ENCODE measurements around the gene CHST12.
"Not testable (repeated sequence)": the region's sequence is repeated elsewhere in the genome, so short reads cannot be mapped to it uniquely, and the experiment has no call there.

CHST12 gene

DNA sequence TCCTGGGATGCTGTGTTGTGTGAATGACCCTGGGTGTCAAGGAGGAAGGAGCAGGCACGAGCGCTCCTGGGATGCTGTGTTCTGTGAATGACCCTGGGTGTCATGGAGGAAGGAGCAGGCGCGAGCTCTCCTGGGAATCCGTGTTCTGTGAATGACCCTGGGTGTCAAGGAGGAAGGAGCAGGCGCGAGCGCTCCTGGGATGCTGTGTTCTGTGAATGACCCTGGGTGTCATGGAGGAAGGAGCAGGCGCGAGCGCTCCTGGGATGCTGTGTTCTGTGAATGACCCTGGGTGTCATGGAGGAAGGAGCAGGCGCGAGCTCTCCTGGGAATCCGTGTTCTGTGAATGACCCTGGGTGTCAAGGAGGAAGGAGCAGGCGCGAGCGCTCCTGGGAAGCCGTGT, 25.9 kb upstream of the CHST12 start:
- in situ Hi-C loops (cut with MboI; ENCODE audit: low sequenced_read_pairs), result not testable (repeated sequence)

DNA sequence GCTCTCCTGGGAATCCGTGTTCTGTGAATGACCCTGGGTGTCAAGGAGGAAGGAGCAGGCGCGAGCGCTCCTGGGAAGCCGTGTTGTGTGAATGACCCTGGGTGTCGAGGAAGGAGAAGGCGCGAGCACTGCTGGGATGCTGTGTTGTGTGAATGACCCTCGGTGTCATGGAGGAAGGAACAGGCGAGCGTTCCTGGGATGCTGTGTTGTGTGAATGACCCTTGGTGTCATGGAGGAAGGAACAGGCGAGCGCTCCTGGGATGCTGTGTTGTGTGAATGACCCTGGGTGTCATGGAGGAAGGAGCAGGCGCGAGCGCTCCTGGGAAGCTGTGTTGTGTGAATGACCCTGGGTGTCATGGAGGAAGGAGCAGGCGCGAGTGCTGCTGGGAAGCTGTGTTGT, 25.3 kb upstream of the CHST12 start:
- in situ Hi-C loops (cut with MboI; ENCODE audit: low sequenced_read_pairs), result not testable (repeated sequence)

DNA sequence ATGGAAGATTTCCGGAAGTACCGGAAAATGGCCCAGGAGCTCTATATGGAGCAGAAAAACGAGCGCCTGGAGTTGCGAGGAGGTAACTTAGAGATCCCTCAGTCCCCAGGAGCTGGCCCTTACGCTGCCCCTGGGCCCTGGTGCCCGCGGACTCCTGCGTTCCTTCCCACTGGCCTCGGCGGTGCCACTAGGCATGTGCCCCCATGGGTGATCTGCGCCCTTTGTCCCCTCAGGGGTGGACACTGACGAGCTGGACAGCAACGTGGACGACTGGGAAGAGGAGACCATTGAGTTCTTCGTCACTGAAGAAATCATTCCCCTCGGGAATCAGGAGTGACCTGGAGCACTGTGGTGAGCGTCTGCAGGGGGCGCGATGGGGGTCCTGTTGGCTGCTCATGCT, 24.2 kb upstream of the CHST12 start:
- in situ Hi-C loops (cut with MboI; ENCODE audit: low sequenced_read_pairs), result no loop called here

DNA sequence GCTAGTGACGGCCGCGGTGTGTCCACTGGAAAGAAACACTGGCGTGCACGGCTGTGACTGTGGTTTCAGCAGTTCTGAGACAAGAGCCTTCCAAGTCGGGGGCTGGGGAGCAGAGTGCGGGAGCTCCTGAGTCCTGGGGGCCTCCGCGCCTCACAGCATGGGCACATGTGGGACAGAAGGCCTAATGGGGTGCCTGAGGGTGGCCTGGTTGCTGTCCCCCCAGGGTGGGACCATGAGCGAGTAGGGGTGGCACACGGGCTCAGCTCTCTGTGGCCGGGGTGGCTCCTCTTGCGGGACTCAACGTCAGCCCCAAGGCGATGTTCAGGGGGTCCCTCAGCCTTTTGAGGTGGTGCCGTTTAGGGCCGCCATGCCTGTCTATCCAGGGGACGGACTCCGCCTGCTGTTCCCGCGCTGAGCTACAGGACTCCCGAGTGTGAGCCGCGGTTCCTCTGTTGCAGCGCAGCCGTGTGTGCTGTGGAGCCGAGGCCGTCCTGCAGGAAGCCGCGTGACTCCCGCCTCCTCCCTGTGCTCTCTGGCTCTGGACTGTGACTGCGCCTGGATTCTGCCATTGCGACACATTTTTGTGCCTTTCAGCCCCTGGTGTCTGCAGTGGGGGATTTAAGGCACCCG, 23.5 kb upstream of the CHST12 start:
- in situ Hi-C loops (cut with MboI; ENCODE audit: low sequenced_read_pairs), result no loop called here

DNA sequence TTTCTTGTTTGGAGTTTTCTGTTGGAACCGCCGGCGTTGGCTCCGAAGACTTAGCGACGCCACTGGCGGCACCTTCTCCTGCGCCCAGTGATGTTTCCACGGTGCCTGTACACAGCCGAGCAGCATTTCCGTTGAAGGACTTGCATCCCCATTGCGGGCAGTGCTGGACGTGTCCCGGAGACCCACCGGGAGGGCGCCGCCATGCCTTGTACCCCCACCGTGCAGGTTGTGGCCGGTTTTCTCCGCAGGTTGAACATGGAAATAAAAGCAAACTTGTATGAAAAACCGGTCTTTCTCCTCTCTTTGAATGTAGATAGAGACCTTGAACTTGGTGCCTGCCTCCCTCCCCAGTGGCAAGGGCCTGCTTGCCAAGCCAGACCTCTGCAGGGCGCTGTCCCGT, 22.9 kb upstream of the CHST12 start:
- in situ Hi-C loops (cut with MboI; ENCODE audit: low sequenced_read_pairs), result no loop called here

DNA sequence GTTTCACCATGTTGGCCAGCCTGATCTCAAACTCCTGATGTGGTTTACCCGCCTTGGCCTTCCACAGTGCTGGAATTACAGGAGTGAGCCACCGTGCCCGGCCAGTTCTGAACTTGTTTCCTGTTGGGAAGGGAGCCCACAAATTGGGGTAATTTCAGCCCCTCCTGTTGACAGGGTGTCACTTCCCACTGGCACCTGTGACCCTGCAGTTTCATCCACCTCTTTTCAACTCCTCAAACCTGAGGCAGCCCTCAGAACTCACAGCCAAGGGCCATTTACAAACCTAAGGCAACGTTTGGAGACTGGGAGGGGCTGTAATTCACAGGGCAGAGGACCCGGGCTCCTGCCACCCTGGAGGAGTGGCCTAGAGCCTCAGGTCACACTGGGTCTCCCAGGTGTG, 22.2 kb upstream of the CHST12 start:
- in situ Hi-C loops (cut with MboI; ENCODE audit: low sequenced_read_pairs), result no loop called here

- in situ Hi-C loops (cut with MboI; ENCODE audit: low sequenced_read_pairs), result no loop called here
These were observed 21.4 kb upstream of the CHST12 start for GRCh38 chr7:2381881-2382509.

DNA sequence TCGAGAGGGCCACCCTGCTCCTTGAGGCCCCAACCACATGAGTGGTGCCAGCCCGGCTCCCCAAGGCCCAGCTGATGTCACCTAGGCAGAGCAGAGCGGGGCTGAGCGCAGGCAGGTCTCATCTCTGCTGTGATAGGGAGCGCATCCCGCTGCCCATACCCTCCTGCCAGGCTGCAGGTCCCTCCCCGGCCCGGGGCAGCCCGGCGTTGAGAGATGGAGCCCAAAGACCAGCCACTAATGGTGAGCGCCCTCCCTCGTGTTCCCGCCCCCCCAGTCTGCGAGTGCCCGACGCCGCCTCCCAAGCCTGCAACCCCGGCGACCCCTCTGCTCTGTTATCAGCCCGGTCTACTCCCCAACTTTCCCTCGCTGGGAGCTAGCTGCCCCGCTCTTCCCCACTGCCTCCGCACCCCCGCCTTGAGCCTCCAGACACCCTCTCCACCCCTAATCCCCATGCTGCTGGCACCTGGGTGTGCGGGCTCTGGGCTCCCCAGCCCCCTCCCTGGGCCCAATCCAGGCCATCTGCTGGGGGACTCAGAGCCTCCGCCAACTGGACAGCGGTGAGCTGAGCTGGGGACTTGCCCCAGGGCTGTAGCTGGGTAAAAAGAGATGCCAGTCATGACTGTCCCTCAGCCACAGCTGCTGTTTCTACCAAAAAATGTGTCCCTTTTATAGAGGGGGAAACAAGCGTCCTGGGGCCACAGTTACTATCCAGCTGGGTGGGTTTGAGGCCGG, 19.7 kb upstream of the CHST12 start:
- in situ Hi-C loops (cut with MboI; ENCODE audit: low sequenced_read_pairs), result no loop called here

DNA sequence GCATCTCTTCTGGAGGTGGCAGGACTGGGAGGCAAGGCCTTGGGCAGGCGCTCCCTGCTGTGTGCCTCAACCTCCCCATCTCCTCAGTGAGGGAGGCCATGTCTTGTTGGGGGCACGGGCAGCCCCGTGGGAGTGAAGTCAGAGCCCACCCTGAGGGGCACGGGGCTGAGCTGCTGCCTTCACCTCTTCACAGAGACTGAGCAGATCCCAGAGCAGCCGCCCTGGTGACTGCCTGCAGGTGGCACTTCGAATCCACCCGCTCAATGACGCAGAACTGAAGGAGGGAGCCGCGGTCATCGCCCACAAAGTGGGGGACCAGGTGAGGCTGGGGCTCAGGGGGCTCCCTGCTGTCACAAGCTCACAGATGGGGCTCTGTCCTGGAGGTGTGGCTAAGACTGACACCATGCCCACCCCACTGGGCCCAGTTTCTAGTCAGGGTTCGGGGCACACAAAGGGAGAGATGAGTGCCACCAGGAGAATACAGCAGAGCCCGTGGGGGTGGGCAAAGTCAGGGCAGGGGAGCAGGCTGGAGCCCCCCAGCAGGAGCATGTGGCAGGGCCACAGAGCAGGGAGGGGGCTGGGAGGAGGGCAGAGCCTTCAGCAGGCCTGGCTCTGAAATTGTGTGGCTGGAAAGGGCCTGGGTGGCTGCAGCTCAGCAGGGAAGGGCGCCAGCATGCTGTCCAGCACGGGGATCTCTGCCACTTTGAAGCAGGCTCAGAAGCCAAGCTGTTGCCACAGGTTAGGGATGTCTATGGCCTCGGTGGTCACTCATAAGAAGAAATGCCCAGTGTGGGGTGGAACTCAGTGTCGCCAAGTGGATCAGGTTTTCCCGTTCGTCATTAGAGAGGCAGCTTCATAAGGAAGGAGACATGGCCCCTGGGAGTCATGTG, 18.8 kb upstream of the CHST12 start:
- in situ Hi-C loops (cut with MboI; ENCODE audit: low sequenced_read_pairs), result no loop called here

DNA sequence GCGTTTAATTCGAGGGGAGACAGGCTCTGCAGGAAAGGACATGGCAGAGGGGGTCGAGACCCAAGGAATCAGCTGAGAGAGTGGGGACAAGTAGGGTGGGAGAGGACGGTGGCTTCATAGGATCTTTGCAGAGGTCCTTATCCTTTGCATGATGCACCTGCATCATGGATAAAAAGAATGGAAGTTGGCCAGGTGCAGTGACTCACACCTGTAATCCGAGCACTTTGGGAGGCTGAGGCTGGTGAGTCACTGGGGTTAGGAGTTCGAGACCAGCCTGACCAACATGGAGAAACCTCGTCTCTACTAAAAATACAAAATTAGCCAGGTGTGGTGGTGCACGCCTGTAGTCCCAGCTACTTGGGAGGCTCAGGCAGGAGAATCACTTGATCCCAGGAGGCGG, 17.3 kb upstream of the CHST12 start:
- in situ Hi-C loops (cut with MboI; ENCODE audit: low sequenced_read_pairs), result not testable (repeated sequence)

- in situ Hi-C loops (cut with MboI; ENCODE audit: low sequenced_read_pairs), result no loop called here
These were observed 16.3 kb upstream of the CHST12 start for GRCh38 chr7:2386964-2387669.

DNA sequence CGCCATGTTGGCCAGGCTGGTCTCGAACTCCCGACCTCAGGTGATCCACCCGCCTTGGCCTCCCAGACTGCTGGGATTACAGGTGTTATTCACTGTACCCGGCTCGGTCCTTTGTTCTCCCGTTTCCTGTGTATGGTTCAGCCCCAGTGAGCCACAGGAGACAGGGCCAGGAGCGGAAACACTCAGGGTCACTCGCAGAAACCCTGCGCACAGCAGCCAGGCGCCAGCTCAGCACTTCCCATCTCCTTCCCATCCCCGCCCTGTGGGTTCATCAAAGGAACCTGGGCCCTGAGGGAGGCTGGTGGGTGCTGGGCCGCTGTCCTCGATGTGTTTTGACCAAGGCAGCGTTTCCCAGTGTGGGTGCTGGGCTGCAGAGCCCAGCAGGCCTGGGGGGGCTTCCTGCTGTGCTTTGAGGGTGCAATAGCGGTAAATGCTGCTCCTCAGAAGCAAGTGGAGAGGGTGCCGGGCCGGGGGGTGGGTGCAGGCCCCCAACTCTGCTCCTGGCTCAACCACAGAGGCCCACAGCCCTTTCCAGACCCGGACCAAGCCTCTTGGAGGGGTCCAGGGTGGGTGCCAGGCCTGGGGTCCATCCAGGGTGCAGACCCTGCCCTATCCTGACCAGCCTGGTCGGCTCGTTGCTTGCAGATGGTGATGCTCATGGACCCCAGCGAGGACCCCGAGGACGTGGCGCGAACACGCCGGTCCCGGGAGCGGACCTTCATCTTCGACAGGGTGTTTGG, 15.3 kb upstream of the CHST12 start:
- in situ Hi-C loops (cut with MboI; ENCODE audit: low sequenced_read_pairs), result no loop called here

- in situ Hi-C loops (cut with MboI; ENCODE audit: low sequenced_read_pairs), result no loop called here
These were observed 14.8 kb upstream of the CHST12 start for GRCh38 chr7:2388637-2388954.

GRCh38 chr7:2390020-2390816, 13.2 kb upstream of the CHST12 start:
- in situ Hi-C loops (cut with MboI; ENCODE audit: low sequenced_read_pairs), result not testable (repeated sequence)

DNA sequence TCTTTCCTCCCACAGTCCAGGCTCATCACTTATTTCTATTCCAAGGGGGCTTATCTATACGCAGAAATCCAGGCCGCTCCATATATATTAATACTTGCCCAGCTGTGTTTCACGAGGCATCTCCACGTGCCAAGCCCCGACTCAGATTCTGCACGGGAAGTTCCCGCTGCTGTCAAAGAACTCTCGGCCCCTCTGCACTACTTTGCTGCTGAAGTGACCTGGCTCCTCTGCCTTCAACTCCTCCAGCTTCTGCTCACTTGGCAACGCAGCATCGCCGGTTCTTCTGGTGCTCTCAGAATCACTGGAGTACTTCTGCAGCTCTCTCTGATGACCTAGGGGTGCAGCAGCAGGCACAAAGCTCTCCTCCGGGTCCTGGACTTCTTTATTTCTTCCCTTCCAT, 9.7 kb upstream of the CHST12 start:
- in situ Hi-C loops (cut with MboI; ENCODE audit: low sequenced_read_pairs), result no loop called here

GRCh38 chr7:2394566-2395082, 8.8 kb upstream of the CHST12 start:
- in situ Hi-C loops (cut with MboI; ENCODE audit: low sequenced_read_pairs), result no loop called here

GRCh38 chr7:2398506-2398905, 4.9 kb upstream of the CHST12 start:
- in situ Hi-C loops (cut with MboI; ENCODE audit: low sequenced_read_pairs), result no loop called here

DNA sequence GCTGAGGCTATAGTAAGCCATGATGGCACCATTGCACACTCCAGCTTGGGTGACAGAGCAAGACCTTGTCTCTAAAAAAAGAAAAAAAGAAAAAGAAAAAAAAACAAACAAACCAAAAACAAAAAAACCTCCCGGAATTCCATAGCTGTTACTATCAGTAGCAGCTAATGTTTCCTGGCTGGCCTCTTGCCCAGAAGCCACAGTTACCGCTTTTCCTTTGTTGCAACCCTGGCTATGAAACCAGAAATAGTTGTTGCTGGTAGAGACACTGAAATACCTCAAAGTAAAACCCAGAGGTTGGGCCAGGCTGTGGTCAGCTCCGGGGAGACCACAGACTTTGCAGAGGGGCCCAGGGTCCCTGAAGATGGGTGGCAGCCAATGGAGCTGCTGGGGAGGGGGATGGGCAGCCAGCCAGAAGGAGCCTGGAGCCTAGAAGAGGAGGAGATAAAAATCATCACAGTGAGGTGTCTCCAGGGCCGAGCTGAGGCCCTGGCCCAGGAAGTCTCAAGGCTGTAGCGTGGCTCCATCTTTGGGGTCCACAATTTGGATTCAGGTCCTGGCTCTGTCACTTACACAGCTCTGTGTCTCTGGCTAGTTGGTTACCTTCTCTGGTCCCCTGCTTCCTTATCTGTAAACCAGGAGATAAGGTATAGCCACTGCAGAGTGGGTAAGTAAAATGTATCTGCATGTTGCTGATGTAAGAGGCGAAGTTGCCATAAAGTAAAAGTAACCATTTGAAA, 3.4 kb upstream of the CHST12 start:
- in situ Hi-C loops (cut with MboI; ENCODE audit: low sequenced_read_pairs), result no loop called here

GRCh38 chr7:2402687-2403013, 761 bp upstream of the CHST12 start:
- in situ Hi-C loops (cut with MboI; ENCODE audit: low sequenced_read_pairs), result no loop called here
